Stimulated activated CD4-positive, alpha-beta T cell treated with anti-CD3 and anti-CD28 coated beads, Interleukin-1b, Interleukin-23, amount 100 ng/mL, for 1 hour (primary cell): ENCODE results near the gene PDLIM4.

Experiments used
- DNase-seq, 2 donors: peaks; one replicate each; pipeline ENCODE4 v3.0.0-alpha.2; 2020; ENCODE audit warnings: low read depth in 2 of 2

PDLIM4 gene

GRCh38 chr5:132257131-132258101 lies at the start of gene PDLIM4:
Gene PDLIM4 (plus strand): TSS chr5:132257696. CDS start chr5:132257735, 39 bp downstream.
- no peak for DNase-seq

- no peak for DNase-seq
Measured at GRCh38 chr5:132207778-132208177, 49.7 kb upstream of the PDLIM4 start.

GRCh38 chr5:132209131-132209530 lies 48.4 kb upstream of the PDLIM4 start:
- no peak for DNase-seq

GRCh38 chr5:132209901-132210545 lies 47.5 kb upstream of the PDLIM4 start:
- no peak for DNase-seq

GRCh38 chr5:132210944-132211343 lies 46.6 kb upstream of the PDLIM4 start:
- DNase-seq, result no peak

GRCh38 chr5:132211787-132212186 lies 45.7 kb upstream of the PDLIM4 start:
- no peak for DNase-seq

GRCh38 chr5:132213666-132214065 lies 43.8 kb upstream of the PDLIM4 start:
- DNase-seq, result no peak

GRCh38 chr5:132214491-132214890 lies 43.0 kb upstream of the PDLIM4 start:
- DNase-seq, result no peak

GRCh38 chr5:132215329-132215728 lies 42.2 kb upstream of the PDLIM4 start:
- no peak for DNase-seq

- no peak for DNase-seq
Measured at GRCh38 chr5:132218321-132218720, 39.2 kb upstream of the PDLIM4 start.

GRCh38 chr5:132219289-132219970 lies 38.1 kb upstream of the PDLIM4 start:
- DNase-seq, result no peak

- no peak for DNase-seq
Measured at GRCh38 chr5:132219981-132220380, 37.5 kb upstream of the PDLIM4 start.

GRCh38 chr5:132220491-132220890 lies 37.0 kb upstream of the PDLIM4 start:
- no peak for DNase-seq

- DNase-seq, result no peak
Measured at GRCh38 chr5:132221781-132222648, 35.5 kb upstream of the PDLIM4 start.

GRCh38 chr5:132222649-132223038 lies 34.9 kb upstream of the PDLIM4 start:
- DNase-seq, result no peak

GRCh38 chr5:132223861-132224260 lies 33.6 kb upstream of the PDLIM4 start:
- DNase-seq, result no peak

- no peak for DNase-seq
Measured at GRCh38 chr5:132224716-132225115, 32.8 kb upstream of the PDLIM4 start.

GRCh38 chr5:132225165-132226032 lies 32.1 kb upstream of the PDLIM4 start:
- no peak for DNase-seq

GRCh38 chr5:132226516-132227234 lies 30.8 kb upstream of the PDLIM4 start:
- DNase-seq, result no peak

- DNase-seq, result no peak
Measured at GRCh38 chr5:132227235-132227484, 30.3 kb upstream of the PDLIM4 start.
